ENCODE data around the gene APBA2.

APBA2 gene

GRCh38 chr15:28896951-28897350 lies 11.2 kb downstream of the APBA2 start:
- H3K4me2 ChIP-seq (ENCODE audit: low read depth, low read length), result no peak overlapping the region
- H3F3A ChIP-seq (ENCODE audit: insufficient read depth, low read length), result 0 out of 2 replicates have a peak, but pooled peaks cover 7% of the 10 kb centered on the region
- no peaks in the 10 kb centered on the region for H3K27me3 ChIP-seq (replicated peaks; ENCODE audit: insufficient read depth, low read length)
- no peak overlapping the region for H3K27ac ChIP-seq (ENCODE audit: low read length)
- H3K4me1 ChIP-seq (ENCODE audit: low read length), result 0 out of 2 replicates have a peak, but pooled peaks cover 11% of the 10 kb centered on the region
- H3K9ac ChIP-seq (ENCODE audit: low read length), result no peak overlapping the region
- H4K20me1 ChIP-seq (ENCODE audit: insufficient read depth, low read length), result no peaks in the 10 kb centered on the region
- no peak for DNase-seq
- no peak for TF ChIP-seq EZH2phosphoT487 (IDR thresholded peaks at IDR 0.05; ENCODE audit: low read length)
- TF ChIP-seq, protein P1, sequence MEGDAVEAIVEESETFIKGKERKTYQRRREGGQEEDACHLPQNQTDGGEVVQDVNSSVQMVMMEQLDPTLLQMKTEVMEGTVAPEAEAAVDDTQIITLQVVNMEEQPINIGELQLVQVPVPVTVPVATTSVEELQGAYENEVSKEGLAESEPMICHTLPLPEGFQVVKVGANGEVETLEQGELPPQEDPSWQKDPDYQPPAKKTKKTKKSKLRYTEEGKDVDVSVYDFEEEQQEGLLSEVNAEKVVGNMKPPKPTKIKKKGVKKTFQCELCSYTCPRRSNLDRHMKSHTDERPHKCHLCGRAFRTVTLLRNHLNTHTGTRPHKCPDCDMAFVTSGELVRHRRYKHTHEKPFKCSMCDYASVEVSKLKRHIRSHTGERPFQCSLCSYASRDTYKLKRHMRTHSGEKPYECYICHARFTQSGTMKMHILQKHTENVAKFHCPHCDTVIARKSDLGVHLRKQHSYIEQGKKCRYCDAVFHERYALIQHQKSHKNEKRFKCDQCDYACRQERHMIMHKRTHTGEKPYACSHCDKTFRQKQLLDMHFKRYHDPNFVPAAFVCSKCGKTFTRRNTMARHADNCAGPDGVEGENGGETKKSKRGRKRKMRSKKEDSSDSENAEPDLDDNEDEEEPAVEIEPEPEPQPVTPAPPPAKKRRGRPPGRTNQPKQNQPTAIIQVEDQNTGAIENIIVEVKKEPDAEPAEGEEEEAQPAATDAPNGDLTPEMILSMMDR (IDR thresholded peaks at IDR 0.05; ENCODE audit: low read length), result no peak
- no peak for TF ChIP-seq EZH2 (optimal IDR thresholded peaks at IDR 0.05; ENCODE audit: low read depth, low read length)
- H3K36me3 ChIP-seq (replicated peaks; ENCODE audit: insufficient read depth, low read length), result no peaks in the 10 kb centered on the region
- H3K9me3 ChIP-seq (replicated peaks; ENCODE audit: insufficient read depth, low read length), result no peaks in the 10 kb centered on the region
- H3K4me3 ChIP-seq (ENCODE audit: low read length), result no peak overlapping the region
- peaks cover 26% of the 10 kb centered on the region for H3K79me2 ChIP-seq (ENCODE audit: low read length)
- H2AFZ ChIP-seq (ENCODE audit: low read length), result no peak overlapping the region
- H3K9me2 ChIP-seq (replicated peaks; ENCODE audit: insufficient read depth, low read length), result no peaks in the 10 kb centered on the region

DNA sequence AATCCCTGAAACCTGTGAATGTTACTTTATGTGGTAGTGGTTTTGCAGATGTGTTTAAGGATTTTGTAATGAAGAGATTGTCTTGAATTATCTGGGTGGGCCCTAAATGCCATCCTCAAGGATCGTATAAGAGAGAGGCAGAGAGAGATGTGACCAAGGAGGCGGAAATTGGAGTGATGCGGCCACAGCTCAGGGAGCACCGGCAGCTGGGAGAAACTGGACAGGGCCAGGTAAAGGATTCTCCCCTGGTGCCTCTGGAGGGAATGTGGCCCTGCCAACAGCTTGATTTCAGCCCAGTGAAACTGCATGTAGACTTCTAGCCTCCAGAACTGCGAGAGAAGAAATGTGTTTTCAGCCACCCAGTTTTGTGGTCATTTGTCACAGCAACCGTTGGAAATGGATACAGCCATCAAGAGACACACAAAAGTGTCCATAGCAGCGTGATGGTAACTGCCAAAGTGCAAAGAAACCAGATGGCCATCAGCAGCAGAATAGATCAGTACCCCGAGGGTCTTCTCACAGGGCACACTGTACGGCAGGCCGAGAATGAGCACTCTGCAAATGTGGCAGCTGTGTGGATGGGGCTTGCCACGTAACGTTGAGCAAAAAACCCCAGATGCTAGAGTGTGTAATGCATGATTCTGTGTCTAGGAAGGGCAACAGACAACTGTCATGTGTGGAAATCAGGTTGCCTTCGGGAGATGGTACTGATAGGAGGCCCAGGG lies 12.2 kb downstream of the APBA2 start:
- Histone ChIP-seq H3K27ac (ENCODE audit: low read length) (no peak overlapping the region), H3K4me1 (ENCODE audit: low read length) (0 out of 2 replicates have a peak, but pooled peaks cover 4% of the 10 kb centered on the region), H3K9me2 (replicated peaks; ENCODE audit: insufficient read depth, low read length) (no peaks in the 10 kb centered on the region), H3K9ac (ENCODE audit: low read length) (no peak overlapping the region), H3F3A (ENCODE audit: insufficient read depth, low read length) (no peaks in the 10 kb centered on the region), H4K20me1 (ENCODE audit: insufficient read depth, low read length) (no peaks in the 10 kb centered on the region), H3K27me3 (replicated peaks; ENCODE audit: insufficient read depth, low read length) (no peaks in the 10 kb centered on the region), H2AFZ (ENCODE audit: low read length) (no peak overlapping the region), H3K79me2 (ENCODE audit: low read length) (peaks cover 35% of the 10 kb centered on the region), H3K9me3 (replicated peaks; ENCODE audit: insufficient read depth, low read length) (no peaks in the 10 kb centered on the region), H3K4me3 (ENCODE audit: low read length) (no peak overlapping the region), H3K4me2 (ENCODE audit: low read depth, low read length) (no peak overlapping the region), H3K36me3 (replicated peaks; ENCODE audit: insufficient read depth, low read length) (no peaks in the 10 kb centered on the region)
- no peak for DNase-seq
- TF ChIP-seq EZH2phosphoT487 (IDR thresholded peaks at IDR 0.05; ENCODE audit: low read length) (no peak), EZH2 (optimal IDR thresholded peaks at IDR 0.05; ENCODE audit: low read depth, low read length) (no peak)
- TF ChIP-seq, protein P1 (IDR thresholded peaks at IDR 0.05; ENCODE audit: low read length), result no peak

- H3K79me2 ChIP-seq (ENCODE audit: low read length), result peaks cover 34% of the 10 kb centered on the region
- no peaks in the 10 kb centered on the region for H4K20me1 ChIP-seq (ENCODE audit: insufficient read depth, low read length)
- no peak overlapping the region for H2AFZ ChIP-seq (ENCODE audit: low read length)
- H3K9ac ChIP-seq (ENCODE audit: low read length), result no peak overlapping the region
- H3K27ac ChIP-seq (ENCODE audit: low read length), result no peak overlapping the region
- H3F3A ChIP-seq (ENCODE audit: insufficient read depth, low read length), result no peaks in the 10 kb centered on the region
- no peaks in the 10 kb centered on the region for H3K4me1 ChIP-seq (ENCODE audit: low read length)
- DNase-seq, result no peak
- no peak for TF ChIP-seq EZH2phosphoT487 (IDR thresholded peaks at IDR 0.05; ENCODE audit: low read length)
- TF ChIP-seq, protein P1 (IDR thresholded peaks at IDR 0.05; ENCODE audit: low read length), result no peak
- no peak for TF ChIP-seq EZH2 (optimal IDR thresholded peaks at IDR 0.05; ENCODE audit: low read depth, low read length)
- no peaks in the 10 kb centered on the region for H3K9me2 ChIP-seq (replicated peaks; ENCODE audit: insufficient read depth, low read length)
- no peak overlapping the region for H3K4me2 ChIP-seq (ENCODE audit: low read depth, low read length)
- H3K36me3 ChIP-seq (replicated peaks; ENCODE audit: insufficient read depth, low read length), result no peaks in the 10 kb centered on the region
- H3K9me3 ChIP-seq (replicated peaks; ENCODE audit: insufficient read depth, low read length), result no peaks in the 10 kb centered on the region
- H3K4me3 ChIP-seq (ENCODE audit: low read length), result no peak overlapping the region
- H3K27me3 ChIP-seq (replicated peaks; ENCODE audit: insufficient read depth, low read length), result no peaks in the 10 kb centered on the region
Observed at GRCh38 chr15:28899061-28899738, 13.4 kb downstream of the APBA2 start.

Data from MM.1S (cell line).